HK-2 (cell line): ENCODE measurements around the gene CCL19.
"Not testable (repeated sequence)": the region's sequence is repeated elsewhere in the genome, so short reads cannot be mapped to it uniquely, and the experiment has no call there.

Source experiments
- DNase-seq: peaks from one replicate; pipeline ENCODE4 v3.0.0-alpha.2; 2018; ENCODE audit not compliant: unreplicated experiment

Gene CCL19

DNA sequence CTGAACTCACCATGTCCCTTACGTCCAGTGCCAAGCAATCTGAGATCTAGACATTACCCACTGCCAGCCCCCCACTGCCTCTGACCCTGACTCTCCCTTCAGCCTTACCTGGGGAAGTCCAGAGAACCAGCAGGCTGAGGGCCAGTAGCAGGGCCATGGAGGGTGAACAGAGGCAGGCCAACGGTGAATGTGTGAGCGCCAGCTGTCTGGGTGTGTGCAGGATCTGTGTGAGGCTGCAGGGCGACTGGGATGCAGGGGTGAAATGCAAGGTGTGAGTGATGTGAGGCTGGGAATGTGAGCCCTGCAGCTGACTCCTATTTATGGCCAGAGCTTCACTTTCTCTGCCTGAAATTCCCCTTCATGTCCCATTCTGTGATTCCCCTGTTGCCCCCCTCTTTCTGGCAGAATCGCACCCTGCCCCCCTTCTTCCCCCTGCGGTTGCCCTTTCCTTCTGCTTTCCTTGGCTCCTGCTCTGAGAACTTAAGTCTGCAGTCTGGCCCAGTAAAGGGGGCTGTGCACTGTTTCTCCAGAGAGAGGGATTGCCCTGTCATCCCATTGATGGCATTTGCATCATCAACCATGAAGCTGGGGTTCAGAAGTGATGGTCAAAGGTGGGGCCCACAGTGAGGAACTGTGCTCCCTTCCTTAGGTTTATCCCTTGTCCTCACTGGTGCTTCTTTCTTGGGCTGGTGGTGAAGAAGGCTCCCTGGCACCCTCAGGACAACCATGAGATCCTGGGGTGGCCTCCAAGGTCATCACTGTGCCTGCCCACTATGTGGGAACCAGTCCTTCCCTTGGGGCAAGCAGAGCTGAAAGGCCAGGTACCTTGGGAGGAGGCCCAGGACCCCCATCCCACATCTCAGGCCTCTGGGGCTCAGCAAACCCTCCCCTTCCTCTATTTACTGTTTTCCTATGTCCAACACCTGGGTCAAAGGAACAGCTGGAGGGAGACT lies at the start of gene CCL19:
Gene CCL19, minus strand, starts transcription at position 294 of the 953 bp plus-strand sequence. Its CDS starts 137 bp downstream, at position 157.
- no peak for DNase-seq

DNA sequence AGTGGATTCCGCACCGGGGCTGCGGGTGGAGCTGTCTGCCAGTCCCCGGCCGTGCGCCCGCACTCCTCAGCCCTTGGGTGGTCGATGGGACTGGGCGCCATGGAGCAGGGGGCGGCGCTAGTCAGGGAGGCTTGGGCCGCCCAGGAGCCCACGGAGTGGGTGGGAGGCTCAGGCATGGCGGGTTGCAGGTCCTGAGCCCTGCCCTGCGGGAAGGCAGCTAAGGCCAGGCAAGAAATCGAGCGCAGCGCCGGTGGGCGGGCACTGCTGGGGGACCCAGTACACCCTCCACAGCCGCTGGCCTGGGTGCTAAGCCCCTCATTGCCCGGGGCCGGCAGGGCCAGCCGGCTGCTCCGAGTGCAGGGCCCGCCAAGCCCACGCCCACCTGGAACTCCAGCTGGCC lies 49.1 kb upstream of the CCL19 start:
- not testable (repeated sequence) for DNase-seq

GRCh38 chr9:34737677-34738260 lies 46.7 kb upstream of the CCL19 start:
- no peak for DNase-seq

- no peak for DNase-seq
Observed at GRCh38 chr9:34734720-34735119, 43.6 kb upstream of the CCL19 start.

GRCh38 chr9:34732886-34733285 lies 41.8 kb upstream of the CCL19 start:
- DNase-seq = no peak

- no peak for DNase-seq
Observed at GRCh38 chr9:34732478-34732877, 41.4 kb upstream of the CCL19 start.

- DNase-seq = no peak
Observed at GRCh38 chr9:34723141-34723540, 32.1 kb upstream of the CCL19 start.

- DNase-seq = not testable (repeated sequence)
Observed at GRCh38 chr9:34719769-34720025, 28.6 kb upstream of the CCL19 start.

GRCh38 chr9:34719021-34719768 lies 28.1 kb upstream of the CCL19 start:
- DNase-seq = no peak

GRCh38 chr9:34717996-34718614 lies 27.0 kb upstream of the CCL19 start:
- DNase-seq = peak; percentile 16

- no peak for DNase-seq
Observed at GRCh38 chr9:34716711-34717110, 25.6 kb upstream of the CCL19 start.

GRCh38 chr9:34715639-34716215 lies 24.7 kb upstream of the CCL19 start:
- no peak for DNase-seq

DNA sequence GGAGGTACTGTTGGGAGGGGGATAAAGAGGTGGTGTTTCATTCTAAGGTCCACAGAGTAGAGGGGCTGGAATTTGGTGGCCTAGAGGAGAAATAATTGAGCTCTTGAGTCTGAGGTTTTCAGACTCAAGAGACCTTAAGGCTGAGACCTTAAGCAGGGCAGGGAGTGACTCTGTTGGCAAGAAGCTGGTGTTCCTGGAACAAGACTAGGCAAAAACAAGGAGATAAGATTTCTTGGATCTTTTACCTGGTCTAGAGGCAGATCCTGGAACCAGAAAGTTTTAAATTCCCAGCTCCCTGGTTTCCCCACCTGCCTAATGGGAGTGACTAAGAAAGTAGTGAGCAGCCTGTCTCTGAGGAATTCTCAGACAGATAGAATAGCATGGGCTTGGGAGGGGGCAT lies 22.9 kb upstream of the CCL19 start:
- DNase-seq = no peak

GRCh38 chr9:34712140-34712539 lies 21.1 kb upstream of the CCL19 start:
- no peak for DNase-seq

DNA sequence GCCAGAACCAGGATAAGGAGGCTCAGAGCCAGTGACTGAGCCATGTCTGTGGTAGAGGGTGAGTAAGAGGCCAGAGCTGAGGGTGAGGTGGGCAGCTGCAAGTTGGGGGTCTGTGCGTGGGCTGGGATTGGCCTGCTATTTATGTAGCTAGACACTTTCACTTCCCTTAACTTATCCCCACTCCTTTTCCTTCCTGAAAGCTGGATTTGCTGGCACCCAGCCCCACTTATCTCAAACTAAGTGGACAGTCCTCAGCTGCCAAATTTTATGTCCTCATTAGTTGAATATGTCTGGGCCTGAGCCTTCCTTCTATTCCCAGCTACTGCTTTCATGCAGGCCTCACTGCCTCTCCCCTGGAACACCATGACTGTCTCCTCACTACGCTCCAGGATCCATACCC lies 18.9 kb upstream of the CCL19 start, which contains the start of gene CCL21:
Gene CCL21, minus strand, starts transcription at position 114 of the 400 bp plus-strand sequence. Its CDS starts 70 bp downstream, at position 44.
- no peak for DNase-seq

DNA sequence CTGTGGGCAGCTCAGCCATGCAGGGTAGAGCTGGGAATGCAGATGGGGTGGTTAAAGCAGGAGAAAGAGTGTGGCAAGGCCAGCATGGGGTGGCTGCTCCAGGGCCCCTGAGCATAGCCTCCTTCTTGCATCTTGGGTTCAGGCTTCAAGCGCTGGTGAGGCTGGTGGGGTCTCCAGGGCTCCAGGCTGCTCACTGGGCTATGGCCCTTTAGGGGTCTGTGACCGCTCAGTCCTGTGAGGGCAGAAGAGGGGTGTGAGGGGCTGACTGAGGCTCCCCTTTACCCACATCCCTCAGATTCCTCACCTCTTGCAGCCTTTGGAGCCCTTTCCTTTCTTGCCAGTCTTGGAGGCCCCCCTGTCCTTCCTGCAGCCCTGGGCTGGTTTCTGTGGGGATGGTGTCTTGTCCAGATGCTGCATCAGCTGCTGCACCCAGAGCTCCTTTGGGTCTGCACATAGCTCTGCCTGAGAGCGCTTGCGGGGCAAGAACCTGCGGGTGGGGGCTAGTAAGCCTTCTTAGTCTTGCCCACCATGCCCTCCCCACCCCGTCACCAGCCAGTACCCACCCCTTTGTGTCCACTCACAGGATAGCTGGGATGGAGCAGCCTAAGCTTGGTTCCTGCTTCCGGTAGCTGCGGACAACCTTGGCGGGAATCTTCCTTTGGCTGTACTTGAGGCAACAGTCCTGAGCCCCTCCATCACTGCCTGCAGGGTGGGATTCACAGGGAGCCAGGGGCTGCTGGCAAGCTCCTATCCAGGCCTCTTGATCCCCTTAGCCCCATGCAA lies 18.3 kb upstream of the CCL19 start:
- DNase-seq = no peak

DNA sequence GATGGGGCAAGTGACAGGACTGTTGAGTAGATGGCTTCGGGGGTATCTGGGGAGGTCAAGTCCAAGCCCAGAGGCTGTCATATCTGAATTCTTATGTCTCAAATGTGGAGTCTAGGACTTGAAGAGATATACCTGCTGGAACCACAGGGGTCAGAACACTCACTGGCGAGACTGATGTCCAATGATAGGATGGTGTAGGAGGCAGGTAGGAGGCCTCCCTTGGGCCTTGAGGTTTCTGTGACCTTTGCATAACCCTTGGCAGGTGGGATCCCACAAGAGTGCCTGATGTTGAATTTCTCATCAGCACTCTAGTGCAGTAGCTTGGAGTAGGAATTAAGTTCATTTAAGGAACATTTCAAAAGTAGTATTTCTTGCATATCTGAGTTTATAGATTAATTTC lies 16.1 kb upstream of the CCL19 start:
- DNase-seq = no peak

DNA sequence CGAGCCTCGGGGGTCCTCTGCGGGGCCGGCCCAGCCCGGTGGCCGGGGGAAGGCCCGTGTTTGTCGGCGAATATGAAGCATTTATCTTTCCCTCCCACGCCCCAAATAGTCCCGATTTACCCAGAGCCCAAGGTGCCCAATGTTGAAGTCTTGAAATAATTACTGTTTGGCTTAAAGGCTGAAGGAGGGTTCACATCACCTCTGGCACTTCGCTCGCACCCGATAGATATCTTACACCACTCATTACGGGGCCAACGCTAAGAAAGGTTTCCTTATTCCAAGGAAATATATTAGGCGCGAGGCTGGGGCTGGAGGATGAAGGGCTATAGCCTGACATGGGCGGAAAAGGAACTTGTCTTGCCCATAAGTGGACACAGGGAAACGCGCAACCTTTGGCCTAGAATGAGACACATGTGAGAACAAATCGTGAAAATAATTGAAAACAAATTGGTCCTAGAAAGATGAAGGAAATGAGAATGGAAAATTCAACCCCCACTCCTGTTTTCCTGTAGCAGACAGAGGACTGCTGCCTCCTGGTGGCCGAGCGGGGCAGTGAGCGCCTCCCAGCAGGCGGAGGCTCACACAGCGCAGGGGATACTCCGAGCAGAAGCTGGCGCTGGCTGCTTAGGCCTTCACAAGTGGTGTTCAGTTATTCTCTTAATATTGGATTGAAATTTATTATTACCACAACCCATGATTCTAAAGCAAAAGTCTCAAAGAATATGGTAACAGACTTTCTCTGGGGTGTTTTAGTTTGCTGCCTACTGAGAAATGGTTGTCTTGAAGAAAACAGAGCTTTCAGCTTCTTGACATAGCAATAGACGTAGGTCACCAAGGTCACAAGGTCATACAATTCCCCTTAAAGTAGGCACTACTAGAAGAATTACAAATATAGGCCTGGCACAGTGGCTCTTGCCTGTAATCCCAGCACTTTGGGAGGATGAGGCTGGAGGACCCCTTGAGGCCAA lies 11.0 kb upstream of the CCL19 start:
- DNase-seq = peak; percentile 67

DNA sequence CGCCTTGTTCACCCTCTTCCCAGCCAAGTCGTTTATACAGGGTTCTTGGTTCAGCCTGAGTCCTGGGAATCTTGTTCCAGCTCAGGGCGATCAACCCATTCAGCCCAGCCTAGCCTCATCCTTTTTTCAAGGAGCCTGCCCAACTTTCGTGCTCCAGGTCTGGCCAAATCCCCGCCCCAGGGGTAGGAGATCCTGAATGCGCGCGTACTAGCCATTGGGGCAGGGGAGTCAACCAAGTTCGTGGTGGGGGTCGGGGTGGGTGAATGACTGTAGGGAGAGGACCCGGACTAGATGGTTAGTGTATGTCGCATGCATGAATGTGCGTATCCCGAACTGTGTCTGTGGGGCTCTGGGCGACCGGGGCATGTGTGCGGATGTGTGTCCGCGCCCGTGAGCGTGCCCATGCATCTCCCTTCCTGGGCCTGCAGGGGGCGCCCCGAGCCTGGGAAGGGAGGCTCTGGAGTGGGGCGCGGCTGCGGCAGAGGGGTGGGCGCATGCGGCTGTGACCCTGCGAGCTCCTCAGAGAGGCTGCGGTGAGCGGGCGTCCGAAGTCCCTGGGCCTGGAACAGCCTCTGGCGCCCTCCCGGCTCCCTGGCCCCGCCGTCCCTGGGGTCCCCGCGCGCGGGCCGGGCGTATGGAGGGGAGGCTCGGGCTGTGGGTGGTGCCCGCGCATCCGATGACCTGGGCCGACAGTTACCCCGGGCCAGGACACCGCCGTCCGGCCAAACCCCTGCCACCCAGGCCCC lies 10.1 kb upstream of the CCL19 start:
- DNase-seq = peak; percentile 69
